ENCODE measurements around the gene GHRHR. TPM values are rescaled to one million over a fixed set of nuclear protein-coding genes. Genes with fewer than 3 reads are reported as not detected.

Gene GHRHR
- total and polyA plus RNA-seq, 9 of the 15 experiments (the other 6 are each of a cell fraction or from before 2014, with no cell fraction given), result not detected

DNA sequence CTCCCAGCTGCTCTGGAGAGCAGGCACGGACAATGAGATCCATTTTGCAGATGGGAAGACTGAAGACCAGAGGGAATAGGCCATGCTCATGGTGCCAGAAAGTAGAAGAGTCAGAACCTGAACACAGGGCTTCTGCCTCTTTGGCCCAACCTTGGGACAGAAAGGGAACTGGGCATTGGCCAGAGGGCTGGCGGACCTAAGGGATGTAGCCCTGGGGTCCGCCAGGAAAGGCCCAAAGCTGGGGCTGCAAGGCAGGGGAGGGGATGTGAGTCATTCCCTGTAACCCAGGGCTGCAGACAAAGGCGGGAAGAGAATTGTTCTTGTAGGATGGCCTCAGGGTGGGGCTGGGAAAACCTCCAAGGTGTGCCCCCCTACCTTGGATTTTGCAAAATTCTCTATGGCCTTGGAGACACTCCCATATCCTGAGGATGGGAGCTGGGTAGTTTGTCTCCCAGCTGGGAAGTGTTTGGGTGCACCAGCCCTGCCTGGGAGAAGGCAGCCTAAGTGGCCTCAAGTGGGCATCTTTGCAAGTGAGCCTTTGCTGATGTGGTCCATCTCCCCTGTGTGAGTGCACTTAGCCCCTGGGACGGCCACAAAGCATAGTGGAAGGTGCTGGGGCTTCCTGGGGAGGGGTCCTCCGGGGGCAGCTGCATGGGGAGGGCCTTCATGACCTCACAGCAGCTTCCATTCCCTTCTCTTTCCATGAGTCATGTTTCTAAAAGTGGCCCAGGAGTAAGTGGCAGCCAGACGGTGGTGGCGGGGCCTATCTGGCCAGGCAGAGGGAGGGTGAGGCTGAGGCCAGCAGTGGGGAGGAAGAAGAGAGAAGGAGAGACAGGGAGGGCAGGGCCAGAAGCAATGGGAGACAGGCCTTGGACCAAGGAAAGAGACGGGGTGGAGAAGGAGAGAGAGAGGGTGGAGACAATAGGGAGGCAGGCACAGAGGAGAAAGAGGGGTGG is 42.9 kb upstream of the GHRHR start (continued):
- TF ChIP-seq, protein P1, sequence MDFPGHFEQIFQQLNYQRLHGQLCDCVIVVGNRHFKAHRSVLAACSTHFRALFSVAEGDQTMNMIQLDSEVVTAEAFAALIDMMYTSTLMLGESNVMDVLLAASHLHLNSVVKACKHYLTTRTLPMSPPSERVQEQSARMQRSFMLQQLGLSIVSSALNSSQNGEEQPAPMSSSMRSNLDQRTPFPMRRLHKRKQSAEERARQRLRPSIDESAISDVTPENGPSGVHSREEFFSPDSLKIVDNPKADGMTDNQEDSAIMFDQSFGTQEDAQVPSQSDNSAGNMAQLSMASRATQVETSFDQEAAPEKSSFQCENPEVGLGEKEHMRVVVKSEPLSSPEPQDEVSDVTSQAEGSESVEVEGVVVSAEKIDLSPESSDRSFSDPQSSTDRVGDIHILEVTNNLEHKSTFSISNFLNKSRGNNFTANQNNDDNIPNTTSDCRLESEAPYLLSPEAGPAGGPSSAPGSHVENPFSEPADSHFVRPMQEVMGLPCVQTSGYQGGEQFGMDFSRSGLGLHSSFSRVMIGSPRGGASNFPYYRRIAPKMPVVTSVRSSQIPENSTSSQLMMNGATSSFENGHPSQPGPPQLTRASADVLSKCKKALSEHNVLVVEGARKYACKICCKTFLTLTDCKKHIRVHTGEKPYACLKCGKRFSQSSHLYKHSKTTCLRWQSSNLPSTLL (IDR thresholded peaks at IDR 0.05), result no peak
- TF ChIP-seq CBFA2T2 (conservative IDR thresholded peaks at IDR 0.05) (peak; percentile 44; the same call in 1 of the 2 replicates), ZNF445 (CRISPR knock-in tag; IDR thresholded peaks at IDR 0.05; ENCODE audit: low read depth) (no peak), NCOA6 (IDR thresholded peaks at IDR 0.05) (no peak), TCF3 (CRISPR knock-in tag; IDR thresholded peaks at IDR 0.05) (peak; percentile 59), ZBTB7A (IDR thresholded peaks at IDR 0.05; ENCODE audit: borderline replicate concordance, control insufficient read depth, low read depth, low read length) (peak; percentile 96), PHB2 (IDR thresholded peaks at IDR 0.05; ENCODE audit: low read depth) (no peak), ATF3 (IDR thresholded peaks at IDR 0.05) (peak; percentile 95), ATF3 (CRISPR knock-in tag; conservative IDR thresholded peaks at IDR 0.05) (peak; percentile 75; the same call in 1 of the 2 replicates), TFAP4 (CRISPR knock-in tag; IDR thresholded peaks at IDR 0.05; ENCODE audit: borderline replicate concordance) (0 out of 2 replicates have a peak, but pooled peaks have one; percentile 21), NR3C1 (CRISPR knock-in tag; IDR thresholded peaks at IDR 0.05) (no peak), ETV5 (CRISPR knock-in tag; IDR thresholded peaks at IDR 0.05; ENCODE audit: low read depth) (peak; percentile 41; the same call in 1 of the 2 replicates), LARP7 (IDR thresholded peaks at IDR 0.05) (0 out of 2 replicates have a peak, but pooled peaks have one; percentile 58)
- TF ChIP-seq, protein P2, sequence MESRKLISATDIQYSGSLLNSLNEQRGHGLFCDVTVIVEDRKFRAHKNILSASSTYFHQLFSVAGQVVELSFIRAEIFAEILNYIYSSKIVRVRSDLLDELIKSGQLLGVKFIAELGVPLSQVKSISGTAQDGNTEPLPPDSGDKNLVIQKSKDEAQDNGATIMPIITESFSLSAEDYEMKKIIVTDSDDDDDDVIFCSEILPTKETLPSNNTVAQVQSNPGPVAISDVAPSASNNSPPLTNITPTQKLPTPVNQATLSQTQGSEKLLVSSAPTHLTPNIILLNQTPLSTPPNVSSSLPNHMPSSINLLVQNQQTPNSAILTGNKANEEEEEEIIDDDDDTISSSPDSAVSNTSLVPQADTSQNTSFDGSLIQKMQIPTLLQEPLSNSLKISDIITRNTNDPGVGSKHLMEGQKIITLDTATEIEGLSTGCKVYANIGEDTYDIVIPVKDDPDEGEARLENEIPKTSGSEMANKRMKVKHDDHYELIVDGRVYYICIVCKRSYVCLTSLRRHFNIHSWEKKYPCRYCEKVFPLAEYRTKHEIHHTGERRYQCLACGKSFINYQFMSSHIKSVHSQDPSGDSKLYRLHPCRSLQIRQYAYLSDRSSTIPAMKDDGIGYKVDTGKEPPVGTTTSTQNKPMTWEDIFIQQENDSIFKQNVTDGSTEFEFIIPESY (CRISPR knock-in tag; IDR thresholded peaks at IDR 0.05), result peak; percentile 58; the same call in 1 of the 2 replicates
- TF ChIP-seq, protein P3, sequence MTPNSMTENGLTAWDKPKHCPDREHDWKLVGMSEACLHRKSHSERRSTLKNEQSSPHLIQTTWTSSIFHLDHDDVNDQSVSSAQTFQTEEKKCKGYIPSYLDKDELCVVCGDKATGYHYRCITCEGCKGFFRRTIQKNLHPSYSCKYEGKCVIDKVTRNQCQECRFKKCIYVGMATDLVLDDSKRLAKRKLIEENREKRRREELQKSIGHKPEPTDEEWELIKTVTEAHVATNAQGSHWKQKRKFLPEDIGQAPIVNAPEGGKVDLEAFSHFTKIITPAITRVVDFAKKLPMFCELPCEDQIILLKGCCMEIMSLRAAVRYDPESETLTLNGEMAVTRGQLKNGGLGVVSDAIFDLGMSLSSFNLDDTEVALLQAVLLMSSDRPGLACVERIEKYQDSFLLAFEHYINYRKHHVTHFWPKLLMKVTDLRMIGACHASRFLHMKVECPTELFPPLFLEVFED (CRISPR knock-in tag; conservative IDR thresholded peaks at IDR 0.05), result 0 out of 2 replicates have a peak, but pooled peaks have one; percentile 21
- TF ChIP-seq, protein P4, sequence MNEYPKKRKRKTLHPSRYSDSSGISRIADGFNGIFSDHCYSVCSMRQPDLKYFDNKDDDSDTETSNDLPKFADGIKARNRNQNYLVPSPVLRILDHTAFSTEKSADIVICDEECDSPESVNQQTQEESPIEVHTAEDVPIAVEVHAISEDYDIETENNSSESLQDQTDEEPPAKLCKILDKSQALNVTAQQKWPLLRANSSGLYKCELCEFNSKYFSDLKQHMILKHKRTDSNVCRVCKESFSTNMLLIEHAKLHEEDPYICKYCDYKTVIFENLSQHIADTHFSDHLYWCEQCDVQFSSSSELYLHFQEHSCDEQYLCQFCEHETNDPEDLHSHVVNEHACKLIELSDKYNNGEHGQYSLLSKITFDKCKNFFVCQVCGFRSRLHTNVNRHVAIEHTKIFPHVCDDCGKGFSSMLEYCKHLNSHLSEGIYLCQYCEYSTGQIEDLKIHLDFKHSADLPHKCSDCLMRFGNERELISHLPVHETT (CRISPR knock-in tag; conservative IDR thresholded peaks at IDR 0.05 in 1 of 2, IDR thresholded peaks at IDR 0.05 in 1 of 2), result peak in 1 of 2 experiments; percentile 22; a peak in 1 of 4 replicates

All from K562 (cell line).